Renal pelvis (tissue), 4 donors: ENCODE results near the gene BTBD10. TPM values are rescaled to one million over a fixed set of nuclear protein-coding genes. Genes with fewer than 3 reads are reported as not detected.
A peak's percentile ranks its signal among the peaks of the same experiment; 100 is the strongest.

ENCODE experiments used
- DNase-seq: peaks from one replicate; pipeline ENCODE4 v3.0.0-alpha.2; 2013
- polyA plus RNA-seq, 3 donors: library from polyadenylated mRNA; unstranded; fragments of 120-200 nt; gene quantifications; one replicate each; pipeline ENCODE4 v1.2.1, GENCODE V29; 2013; ENCODE audit not compliant: insufficient read length in 3 of 3

Gene BTBD10
- polyA plus RNA-seq, 3 donors: 27.0 to 31.7 (median 31.6) TPM

GRCh38 chr11:13343931-13344717 lies 118.9 kb downstream of the BTBD10 start:
- DNase-seq: peak; percentile 81

- DNase-seq: no peak
Observed at GRCh38 chr11:13343067-13343466, 120.0 kb downstream of the BTBD10 start.

- no peak for DNase-seq
Observed at GRCh38 chr11:13341026-13341425, 122.0 kb downstream of the BTBD10 start.

GRCh38 chr11:13339195-13340153 lies 123.5 kb downstream of the BTBD10 start:
- DNase-seq: no peak

GRCh38 chr11:13338427-13339069 lies 124.5 kb downstream of the BTBD10 start:
- DNase-seq: no peak

- no peak for DNase-seq
Observed at GRCh38 chr11:13338019-13338426, 125.0 kb downstream of the BTBD10 start.

Other genes starting within 250 kb of the BTBD10 start
- gene BMAL1, start 185.4 kb downstream of the BTBD10 start, polyA plus RNA-seq: 10 to 100 TPM in 2 of 3 donors, 1 to 10 TPM in 1; 8.1 to 14.1 (median 12.7) TPM
- gene PTH, start 32.8 kb upstream of the BTBD10 start, polyA plus RNA-seq: not detected
- 10 to 100 TPM; 64.3 to 78.5 (median 71.3) TPM for gene FAR1, start 205.4 kb upstream of the BTBD10 start, polyA plus RNA-seq